Measurements from ENCODE around the gene MYRF. TPM values are rescaled to one million over a fixed set of nuclear protein-coding genes. Genes with fewer than 3 reads are reported as not detected.

Gene MYRF
- total RNA-seq, 1 experiment from 2014 or later, result 91.4 TPM

DNA sequence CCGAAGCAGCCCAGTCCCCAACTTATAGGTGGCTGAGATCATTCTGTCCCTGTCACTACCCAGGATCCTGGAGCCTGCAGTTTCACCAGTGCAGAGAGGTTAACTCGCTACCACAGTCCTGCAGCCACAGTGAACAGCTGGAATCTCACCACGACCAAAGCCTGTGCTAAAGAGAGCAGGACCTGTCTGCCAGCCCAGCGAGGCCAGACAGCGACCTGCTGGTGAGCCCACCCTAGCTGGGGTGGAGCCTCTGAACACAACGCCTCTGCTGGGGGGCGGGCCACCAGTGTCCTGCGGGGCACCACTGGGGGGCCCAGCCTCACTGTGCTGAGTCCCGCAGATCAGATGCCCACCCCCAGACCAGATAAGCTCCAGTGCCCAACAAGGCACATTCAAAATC is 39.0 kb upstream of the MYRF start:
- Mint-ChIP-seq H3K4me3 (ENCODE audit: low read depth, unreplicated experiment) (no peak overlapping the region), H3K27ac (ENCODE audit: unreplicated experiment) (no peak overlapping the region), H3K4me1 (ENCODE audit: low read depth, unreplicated experiment) (peaks cover 13% of the 10 kb centered on the region), H3K27me3 (ENCODE audit: unreplicated experiment) (no peaks in the 10 kb centered on the region), H3K36me3 (ENCODE audit: insufficient read depth, unreplicated experiment) (no peaks in the 10 kb centered on the region), H3K9me3 (ENCODE audit: low read depth, unreplicated experiment) (no peaks in the 10 kb centered on the region)
- DNase-seq, result no peak
- CTCF ChIA-PET, result interaction anchor here (0.9 kb wide), 1 partner anchor 13 kb away, joined by 3 read pairs; no protein-coding TSS in a partner anchor
- BruUV-seq (replicated peaks), result no TSS peak
- TF ChIP-seq, protein P1, sequence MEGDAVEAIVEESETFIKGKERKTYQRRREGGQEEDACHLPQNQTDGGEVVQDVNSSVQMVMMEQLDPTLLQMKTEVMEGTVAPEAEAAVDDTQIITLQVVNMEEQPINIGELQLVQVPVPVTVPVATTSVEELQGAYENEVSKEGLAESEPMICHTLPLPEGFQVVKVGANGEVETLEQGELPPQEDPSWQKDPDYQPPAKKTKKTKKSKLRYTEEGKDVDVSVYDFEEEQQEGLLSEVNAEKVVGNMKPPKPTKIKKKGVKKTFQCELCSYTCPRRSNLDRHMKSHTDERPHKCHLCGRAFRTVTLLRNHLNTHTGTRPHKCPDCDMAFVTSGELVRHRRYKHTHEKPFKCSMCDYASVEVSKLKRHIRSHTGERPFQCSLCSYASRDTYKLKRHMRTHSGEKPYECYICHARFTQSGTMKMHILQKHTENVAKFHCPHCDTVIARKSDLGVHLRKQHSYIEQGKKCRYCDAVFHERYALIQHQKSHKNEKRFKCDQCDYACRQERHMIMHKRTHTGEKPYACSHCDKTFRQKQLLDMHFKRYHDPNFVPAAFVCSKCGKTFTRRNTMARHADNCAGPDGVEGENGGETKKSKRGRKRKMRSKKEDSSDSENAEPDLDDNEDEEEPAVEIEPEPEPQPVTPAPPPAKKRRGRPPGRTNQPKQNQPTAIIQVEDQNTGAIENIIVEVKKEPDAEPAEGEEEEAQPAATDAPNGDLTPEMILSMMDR (IDR thresholded peaks at IDR 0.05; ENCODE audit: unreplicated experiment), result no peak
- intact Hi-C loops (cut with micrococcal nuclease; ENCODE audit: unreplicated experiment), result no loop called here

- no peak overlapping the region for H3K27ac Mint-ChIP-seq (ENCODE audit: unreplicated experiment)
- TF ChIP-seq, protein P1 (IDR thresholded peaks at IDR 0.05; ENCODE audit: unreplicated experiment), result no peak
- H3K27me3 Mint-ChIP-seq (ENCODE audit: unreplicated experiment), result no peaks in the 10 kb centered on the region
- H3K4me3 Mint-ChIP-seq (ENCODE audit: low read depth, unreplicated experiment), result no peak overlapping the region
- CTCF ChIA-PET, result no interaction called here
- DNase-seq, result no peak
- H3K9me3 Mint-ChIP-seq (ENCODE audit: low read depth, unreplicated experiment), result no peaks in the 10 kb centered on the region
- no peaks in the 10 kb centered on the region for H3K36me3 Mint-ChIP-seq (ENCODE audit: insufficient read depth, unreplicated experiment)
- BruUV-seq (replicated peaks), result no TSS peak
- intact Hi-C loops (cut with micrococcal nuclease; ENCODE audit: unreplicated experiment), result no loop called here
- H3K4me1 Mint-ChIP-seq (ENCODE audit: low read depth, unreplicated experiment), result peaks cover 13% of the 10 kb centered on the region
Measured at GRCh38 chr11:61713906-61714305, 38.5 kb upstream of the MYRF start.

GRCh38 chr11:61714316-61714715 is 38.1 kb upstream of the MYRF start:
- intact Hi-C loops (cut with micrococcal nuclease; ENCODE audit: unreplicated experiment), result no loop called here
- no peak for DNase-seq
- H3K9me3 Mint-ChIP-seq (ENCODE audit: low read depth, unreplicated experiment), result no peaks in the 10 kb centered on the region
- CTCF ChIA-PET, result no interaction called here
- H3K4me3 Mint-ChIP-seq (ENCODE audit: low read depth, unreplicated experiment), result no peak overlapping the region
- no peak overlapping the region for H3K27ac Mint-ChIP-seq (ENCODE audit: unreplicated experiment)
- BruUV-seq (replicated peaks), result no TSS peak
- no peaks in the 10 kb centered on the region for H3K27me3 Mint-ChIP-seq (ENCODE audit: unreplicated experiment)
- peaks cover 13% of the 10 kb centered on the region for H3K4me1 Mint-ChIP-seq (ENCODE audit: low read depth, unreplicated experiment)
- H3K36me3 Mint-ChIP-seq (ENCODE audit: insufficient read depth, unreplicated experiment), result no peaks in the 10 kb centered on the region
- TF ChIP-seq, protein P1 (IDR thresholded peaks at IDR 0.05; ENCODE audit: unreplicated experiment), result no peak

DNA sequence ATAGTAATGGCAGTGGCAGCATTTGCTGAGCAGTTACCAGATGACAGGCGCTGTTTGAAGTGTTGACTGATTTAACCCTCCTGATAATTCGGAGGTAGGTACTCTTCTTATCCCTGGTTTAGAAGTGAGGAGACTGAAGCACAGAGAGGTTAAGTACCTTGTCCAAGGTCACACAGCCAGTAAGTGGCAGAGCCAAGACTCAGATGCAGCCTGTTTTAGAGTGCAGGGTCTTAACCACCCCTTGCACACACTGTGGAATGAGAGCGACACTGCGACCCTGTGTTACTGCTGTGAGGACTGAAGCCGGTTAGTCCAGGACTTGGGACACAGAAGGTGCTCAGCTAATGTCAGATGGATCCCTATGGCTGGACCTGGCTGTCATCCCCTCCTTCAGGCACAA is 37.5 kb upstream of the MYRF start:
- peaks cover 13% of the 10 kb centered on the region for H3K4me1 Mint-ChIP-seq (ENCODE audit: low read depth, unreplicated experiment)
- no peak for DNase-seq
- TF ChIP-seq, protein P1 (IDR thresholded peaks at IDR 0.05; ENCODE audit: unreplicated experiment), result no peak
- intact Hi-C loops (cut with micrococcal nuclease; ENCODE audit: unreplicated experiment), result no loop called here
- H3K27me3 Mint-ChIP-seq (ENCODE audit: unreplicated experiment), result no peaks in the 10 kb centered on the region
- H3K4me3 Mint-ChIP-seq (ENCODE audit: low read depth, unreplicated experiment), result no peak overlapping the region
- no peaks in the 10 kb centered on the region for H3K9me3 Mint-ChIP-seq (ENCODE audit: low read depth, unreplicated experiment)
- H3K36me3 Mint-ChIP-seq (ENCODE audit: insufficient read depth, unreplicated experiment), result no peaks in the 10 kb centered on the region
- no peak overlapping the region for H3K27ac Mint-ChIP-seq (ENCODE audit: unreplicated experiment)
- BruUV-seq (replicated peaks), result no TSS peak
- CTCF ChIA-PET, result no interaction called here
